ENCODE data around the gene TTYH1.

GRCh38 chr19:54478677-54479266 lies 63.5 kb downstream of the TTYH1 start:
- no peak for TF ChIP-seq GATA2 (IDR thresholded peaks at IDR 0.05; ENCODE audit: low read depth, low read length)
- TF ChIP-seq GATA3 (IDR thresholded peaks at IDR 0.05; ENCODE audit: low read depth, low read length), result no peak

Measured in SH-SY5Y (cell line).